AG09319 (cell line): Measurements from ENCODE around the gene INSM2.

Experiments used
- DNase-seq: peaks from one replicate; pipeline ENCODE4 v3.0.0-alpha.2; 2010; ENCODE audit warnings: low read depth; ENCODE audit errors: extremely low read depth
- TF ChIP-seq, protein P1 (sequence below): IDR thresholded peaks from 2 replicates; pipeline ENCODE4 v1.5.1; 2011; ENCODE audit warnings: low read depth, mild to moderate bottlenecking, inconsistent platforms, low read length, moderate library complexity

INSM2 gene

DNA sequence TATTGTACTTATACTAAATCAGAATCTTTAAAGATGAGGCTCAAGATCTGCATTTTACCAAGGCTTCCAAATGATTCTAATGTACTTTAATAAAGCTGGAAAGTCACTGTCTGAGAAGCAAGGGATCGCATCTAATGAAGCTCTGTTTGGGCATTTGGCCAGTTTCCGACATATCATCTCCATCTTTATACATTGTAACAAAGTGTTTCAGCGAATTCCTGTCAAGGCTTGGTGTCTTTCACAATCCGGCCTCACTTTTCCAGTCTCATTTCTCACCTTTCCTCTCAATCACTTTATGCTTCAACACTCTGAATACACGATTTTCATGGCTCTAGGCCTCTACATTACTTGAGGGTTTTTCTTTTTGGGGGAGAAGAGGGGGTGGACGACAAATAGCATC, 27.5 kb upstream of the INSM2 start:
- DNase-seq, result no peak
- TF ChIP-seq, protein P1, sequence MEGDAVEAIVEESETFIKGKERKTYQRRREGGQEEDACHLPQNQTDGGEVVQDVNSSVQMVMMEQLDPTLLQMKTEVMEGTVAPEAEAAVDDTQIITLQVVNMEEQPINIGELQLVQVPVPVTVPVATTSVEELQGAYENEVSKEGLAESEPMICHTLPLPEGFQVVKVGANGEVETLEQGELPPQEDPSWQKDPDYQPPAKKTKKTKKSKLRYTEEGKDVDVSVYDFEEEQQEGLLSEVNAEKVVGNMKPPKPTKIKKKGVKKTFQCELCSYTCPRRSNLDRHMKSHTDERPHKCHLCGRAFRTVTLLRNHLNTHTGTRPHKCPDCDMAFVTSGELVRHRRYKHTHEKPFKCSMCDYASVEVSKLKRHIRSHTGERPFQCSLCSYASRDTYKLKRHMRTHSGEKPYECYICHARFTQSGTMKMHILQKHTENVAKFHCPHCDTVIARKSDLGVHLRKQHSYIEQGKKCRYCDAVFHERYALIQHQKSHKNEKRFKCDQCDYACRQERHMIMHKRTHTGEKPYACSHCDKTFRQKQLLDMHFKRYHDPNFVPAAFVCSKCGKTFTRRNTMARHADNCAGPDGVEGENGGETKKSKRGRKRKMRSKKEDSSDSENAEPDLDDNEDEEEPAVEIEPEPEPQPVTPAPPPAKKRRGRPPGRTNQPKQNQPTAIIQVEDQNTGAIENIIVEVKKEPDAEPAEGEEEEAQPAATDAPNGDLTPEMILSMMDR, result no peak

DNA sequence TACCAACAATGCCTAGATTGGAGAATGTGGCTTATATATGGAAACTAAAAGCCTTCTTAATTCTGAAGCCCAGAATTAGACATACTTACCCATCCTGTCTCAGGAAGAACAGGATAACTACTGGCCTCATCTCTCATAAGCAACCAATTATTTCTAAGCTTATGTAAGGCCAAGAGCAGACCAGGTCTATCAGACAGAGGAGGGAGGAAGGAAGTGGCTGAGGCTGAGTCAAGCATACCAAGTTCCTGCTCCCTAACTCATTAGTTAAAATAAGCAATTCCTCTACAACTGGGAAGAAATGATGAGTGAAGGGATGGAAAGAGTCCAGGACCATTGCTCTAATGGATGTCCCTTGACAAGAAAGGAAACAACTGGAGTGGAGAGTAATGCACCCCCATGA, 27.0 kb upstream of the INSM2 start:
- TF ChIP-seq, protein P1, result no peak
- no peak for DNase-seq

DNA sequence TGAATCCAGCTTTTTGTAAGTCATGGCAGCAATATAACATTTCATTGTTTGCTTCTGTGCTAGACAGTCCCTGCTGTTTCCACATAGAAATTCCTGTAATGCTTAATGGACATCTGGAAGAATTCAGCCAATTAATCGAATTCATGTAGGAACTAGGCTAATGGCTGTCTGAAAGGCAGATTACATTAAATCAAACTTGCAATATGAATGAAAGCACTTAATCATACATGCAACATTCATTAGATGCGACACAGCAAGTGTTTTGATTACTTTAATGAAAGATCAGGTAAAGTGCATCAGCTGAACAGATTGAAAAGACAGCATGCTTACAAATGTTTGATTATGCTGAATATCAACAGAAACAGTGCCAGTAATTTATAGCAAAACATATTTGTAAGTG, 24.1 kb upstream of the INSM2 start:
- TF ChIP-seq, protein P1, result no peak
- no peak for DNase-seq

GRCh38 chr14:35512765-35513164, 21.2 kb upstream of the INSM2 start:
- TF ChIP-seq, protein P1, result no peak
- DNase-seq, result no peak

- DNase-seq, result no peak
- TF ChIP-seq, protein P1, result no peak
These were observed 18.0 kb upstream of the INSM2 start for GRCh38 chr14:35515916-35516315.

DNA sequence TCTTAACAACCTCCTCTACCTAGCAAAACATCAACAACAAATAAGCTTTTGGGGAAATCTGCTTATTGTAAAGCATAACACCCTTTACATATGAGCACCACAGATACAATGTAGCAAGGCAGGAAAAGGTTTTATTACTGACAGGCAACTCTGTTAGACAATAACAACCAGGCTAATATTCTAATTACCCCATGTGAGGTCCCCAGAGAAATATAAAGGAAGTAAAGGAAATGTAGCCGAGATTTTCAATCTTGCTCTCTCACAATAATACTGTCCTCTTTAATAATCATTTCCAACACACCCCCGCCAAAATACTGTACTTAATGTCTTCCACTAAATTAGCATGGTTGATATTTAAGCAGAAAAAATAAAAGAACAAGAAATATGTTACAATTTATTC, 14.0 kb upstream of the INSM2 start:
- DNase-seq, result no peak
- TF ChIP-seq, protein P1, result no peak

GRCh38 chr14:35525695-35526094, 8.3 kb upstream of the INSM2 start:
- TF ChIP-seq, protein P1, result no peak

More at GRCh38 chr14:35525695-35526094, 8.3 kb upstream of the INSM2 start:
- no peak for DNase-seq
